Pancreas (tissue), 10 donors: Measurements from ENCODE around the gene BEST3. TPM values are rescaled to one million over a fixed set of nuclear protein-coding genes. Genes with fewer than 3 reads are reported as not detected.
"Not testable (repeated sequence)": the region's sequence is repeated elsewhere in the genome, so short reads cannot be mapped to it uniquely, and the experiment has no call there.

Experiments used
- ATAC-seq, 4 donors: fragments of 200-7000 bp; cut with Tn5 transposase; one replicate each; pipeline versions ENCODE4 v1.8.0 to v1.9.1; 2020; ENCODE audit warnings: mild to moderate bottlenecking in 4 of 4, moderate library complexity in 4 of 4
- DNase-seq, 6 donors: peaks; one replicate each; pipeline ENCODE4 v3.0.0-alpha.2; 2020
- FAIRE-seq: peaks from 2 replicates; lab custom pipeline; 2012; peaks lifted over from hg19 to GRCh38; lab: Jason Lieb, UNC
- H3K27ac ChIP-seq, 4 donors: fragments of 200-600 bp; sonication (generic); 1 replicate in 3 of 4; 2 replicates in 1 of 4; pipeline versions ENCODE4 v1.5.0 to v1.8.0; 2020
- H3K27me3 ChIP-seq, 4 donors: fragments of 200-600 bp; one replicate each; pipeline ENCODE4 v1.8.0; 2021
- H3K36me3 ChIP-seq, 3 donors: fragments of 200-600 bp; sonication (generic) in 1 of 3; one replicate each; pipeline versions ENCODE4 v1.5.0 to v1.8.0; 2020 to 2021
- H3K4me1 ChIP-seq, 3 donors: fragments of 200-600 bp; one replicate each; pipeline ENCODE4 v1.8.0; 2021
- H3K4me3 ChIP-seq, 4 donors: fragments of 200-600 bp; sonication (generic) in 2 of 4; one replicate each; pipeline versions ENCODE4 v1.5.0 to v1.8.0; 2020 to 2021
- H3K9me3 ChIP-seq, 4 donors: fragments of 200-600 bp; one replicate each; pipeline ENCODE4 v1.8.0; 2021
- CTCF ChIP-seq, 4 donors: fragments of 200-600 bp; sonication (generic) in 3 of 4; IDR thresholded peaks; one replicate each; pipeline versions ENCODE4 v1.5.0 to v1.8.0; 2021; ENCODE audit warnings: antibody characterized with exemption in 4 of 4
- WGBS, 2 donors: extraction: QIAGEN DNeasy Blood & Tissue Kit; methylation state at CpG; one replicate each; pipeline ENCODE4 v1.1.7; 2013; 5-methylcytosine and 5-hydroxymethylcytosine counted together
- intact Hi-C, 3 donors: fragments of 100-400 bp; cut with DNase I; formaldehyde crosslinking; loops; one replicate each; pipeline versions ENCODE4 v1.11.1 to v1.14.2; 2022
- polyA plus RNA-seq, 2 donors: library from polyadenylated mRNA; stranded (reverse); fragments of 200-250 nt; gene quantifications; one replicate each; pipeline ENCODE4 v1.2.3, GENCODE V29; 2013
- total RNA-seq, 6 donors: library from RNA; stranded (reverse); fragmentation: NEBNext Ultra II Directional in 4 of 6; extraction: Animal tissue kit (Norgen Biotek cat#: 25700) in 4 of 6; gene quantifications; one replicate each; pipeline versions ENCODE4 v1.2.1 to v1.2.4, GENCODE V29; 2021 to 2023
- donor health status: healthy with polysubstance abuse.
- donor health status: DM: no; HTN: no; CAD: no; lungs with moderate emphysema.
- donor health status: DM: no; HTN: no; CAD: no.
- donor health status: control.
- donor health status: control.
- donor health status: Bipolar disorder and iron deficiency.
- donor health status: DM: yes; HTN: yes; CAD: no.
- donor health status: DM: no; HTN: no; CAD: no.
- donor health status: DM: no; HTN: no; CAD: no.
- donor health status: DM: yes; HTN: yes; CAD: no.

Gene BEST3
- total and polyA plus RNA-seq, 8 donors: 0.12 to 2.8 (median 1.2) TPM; not detected in 2

GRCh38 chr12:69613351-69613750 lies 85.8 kb downstream of the BEST3 start:
- intact Hi-C loops: no loop called here
- ATAC-seq: no peak
- TF ChIP-seq CTCF (IDR thresholded peaks at IDR 0.05): no peak
- Histone ChIP-seq H3K9me3 (no peaks in the 10 kb centered on the region), H3K4me3 (no peak overlapping the region), H3K4me1 (no peaks in the 10 kb centered on the region), H3K27me3 (no peaks in the 10 kb centered on the region), H3K36me3 (no peaks in the 10 kb centered on the region), H3K27ac (no peak overlapping the region)
- no peak for DNase-seq
- no peak for FAIRE-seq

GRCh38 chr12:69610729-69611128 lies 88.4 kb downstream of the BEST3 start, which contains the start of gene LRRC10:
LRRC10 (minus strand) TSS chr12:69610907; CDS start chr12:69610838, 69 bp downstream.
- no peak for TF ChIP-seq CTCF (IDR thresholded peaks at IDR 0.05)
- no peak for ATAC-seq
- H3K36me3 ChIP-seq: no peaks in the 10 kb centered on the region
- no peaks in the 10 kb centered on the region for H3K4me1 ChIP-seq
- no peak within 1 kb of the TSS for H3K27ac ChIP-seq
- H3K4me3 ChIP-seq: no peak within 1 kb of the TSS
- no peaks in the 10 kb centered on the region for H3K9me3 ChIP-seq
- no peaks in the 10 kb centered on the region for H3K27me3 ChIP-seq
- 92 to 93% methylated on average over 11 of the region's 11 CpGs for WGBS, 2 donors
- no peak for FAIRE-seq
- intact Hi-C loops: no loop called here
- DNase-seq: no peak

GRCh38 chr12:69610126-69610525 lies 89.0 kb downstream of the BEST3 start:
- Histone ChIP-seq H3K9me3 (no peaks in the 10 kb centered on the region), H3K4me1 (no peaks in the 10 kb centered on the region), H3K4me3 (no peak overlapping the region), H3K36me3 (no peaks in the 10 kb centered on the region), H3K27ac (no peak overlapping the region), H3K27me3 (no peaks in the 10 kb centered on the region)
- intact Hi-C loops: no loop called here
- DNase-seq (peak in 1 of 6 donors; percentile 29), FAIRE-seq (no peak), ATAC-seq (no peak)
- WGBS, 2 donors: 86 to 90% methylated on average over 15 of the region's 15 CpGs
- TF ChIP-seq CTCF (IDR thresholded peaks at IDR 0.05): no peak

GRCh38 chr12:69608114-69608513 lies 91.0 kb downstream of the BEST3 start:
- no peaks in the 10 kb centered on the region for H3K4me1 ChIP-seq
- no peak for FAIRE-seq
- DNase-seq: no peak
- no peaks in the 10 kb centered on the region for H3K36me3 ChIP-seq
- no peaks in the 10 kb centered on the region for H3K27me3 ChIP-seq
- H3K9me3 ChIP-seq: no peaks in the 10 kb centered on the region
- WGBS, 2 donors: 60 to 61% methylated on average over 2 of the region's 2 CpGs
- no peak for ATAC-seq
- H3K4me3 ChIP-seq: no peak overlapping the region
- no peak for TF ChIP-seq CTCF (IDR thresholded peaks at IDR 0.05)
- intact Hi-C loops: no loop called here
- H3K27ac ChIP-seq: no peak overlapping the region

- not testable (repeated sequence) for FAIRE-seq
Measured at GRCh38 chr12:69604275-69604674, 94.8 kb downstream of the BEST3 start.

More at GRCh38 chr12:69604275-69604674, 94.8 kb downstream of the BEST3 start:
- H3K9me3 ChIP-seq, H3K4me3 ChIP-seq, intact Hi-C loops, ATAC-seq, DNase-seq, H3K27me3 ChIP-seq, H3K4me1 ChIP-seq, H3K27ac ChIP-seq: not testable (repeated sequence)
- WGBS, 2 donors: 64 to 67% methylated on average over 2 of the region's 3 CpGs
- peaks cover 10 to 20% (median 19%) of the 10 kb centered on the region in 3 donors for H3K36me3 ChIP-seq

Other genes starting within 250 kb of the BEST3 start
- 10 to 100 TPM in 5 of 6 donors, 1 to 10 TPM in 1; 7.9 to 23.2 (median 13.1) TPM for gene FRS2, start 228.9 kb downstream of the BEST3 start, total RNA-seq
- gene FRS2, start 228.9 kb downstream of the BEST3 start, polyA plus RNA-seq: 1 to 10 TPM; 2.5 to 5.3 TPM
- 10 to 100 TPM; 41.6 to 69.1 (median 63.7) TPM for gene CCT2, start 113.8 kb downstream of the BEST3 start, total RNA-seq
- 10 to 100 TPM; 43.5 to 60.0 TPM for gene CCT2, start 113.8 kb downstream of the BEST3 start, polyA plus RNA-seq
- gene LRRC10, start 88.4 kb downstream of the BEST3 start, total RNA-seq: not detected
- gene LRRC10, start 88.4 kb downstream of the BEST3 start, polyA plus RNA-seq: not detected
- gene RAB3IP, start 39.6 kb upstream of the BEST3 start, total RNA-seq: 10 to 100 TPM; 19.4 to 38.0 (median 23.6) TPM
- gene RAB3IP, start 39.6 kb upstream of the BEST3 start, polyA plus RNA-seq: 10 to 100 TPM; 31.7 to 36.1 TPM
- gene MYRFL, start 125.9 kb upstream of the BEST3 start, total RNA-seq: 1 to 10 TPM in 1 of 6 donors, under 1 TPM in 5; 0.06 to 1.2 (median 0.29) TPM
- gene MYRFL, start 125.9 kb upstream of the BEST3 start, polyA plus RNA-seq: 1 to 10 TPM; 1.2 to 2.3 TPM